Tibial artery (tissue), 4 donors: Measurements from ENCODE around the gene ZMIZ1.

Experiments
- DNase-seq, 2 donors: peaks; one replicate each; pipeline ENCODE4 v3.0.0-alpha.2; 2019
- H3K27ac ChIP-seq, 2 donors: fragments of 200-600 bp; sonication (generic) in 1 of 2; 1 replicate in 1 of 2; 2 replicates in 1 of 2; pipeline ENCODE4 v1.5.1; 2018 to 2019; ENCODE audit warnings: mild to moderate bottlenecking in 1 of 2
- H3K27me3 ChIP-seq, 2 donors: fragments of 200-600 bp; sonication (generic) in 1 of 2; one replicate each; pipeline versions ENCODE4 v1.5.1 to v1.6.0; 2016 to 2019
- H3K36me3 ChIP-seq, 3 donors: fragments of 200-600 bp; sonication (generic) in 2 of 3; one replicate each; pipeline ENCODE4 v1.5.1; 2016 to 2019; ENCODE audit warnings: mild to moderate bottlenecking in 2 of 3
- H3K4me1 ChIP-seq, 4 donors: fragments of 200-600 bp; sonication (generic) in 2 of 4; 1 replicate in 3 of 4; 2 replicates in 1 of 4; pipeline ENCODE4 v1.5.1; 2016 to 2019
- H3K4me3 ChIP-seq, 2 donors: fragments of 200-600 bp; sonication (generic) in 1 of 2; 1 replicate in 1 of 2; 2 replicates in 1 of 2; pipeline ENCODE4 v1.5.1; 2018 to 2019; ENCODE audit warnings: mild to moderate bottlenecking in 2 of 2
- H3K9me3 ChIP-seq, 3 donors: fragments of 200-600 bp; sonication (generic) in 1 of 3; one replicate each; pipeline ENCODE4 v1.5.1; 2016 to 2019
- CTCF ChIP-seq, 2 experiments: fragments of 200-600 bp in 1 of 2; fragments of 450-650 bp in 1 of 2; IDR thresholded peaks; one replicate each; pipeline ENCODE4 v1.5.1; 2017 to 2019; ENCODE audit warnings: antibody characterized with exemption in 2 of 2, mild to moderate bottlenecking in 1 of 2, moderate library complexity in 1 of 2
- intact Hi-C: fragments of 100-400 bp; cut with DNase I; formaldehyde crosslinking; loops from one replicate; pipeline ENCODE4 v1.15.0; 2023; ENCODE audit warnings: low total_unique reads

The ZMIZ1 gene

GRCh38 chr10:79181227-79181626 lies 112.5 kb downstream of the ZMIZ1 start:
- Histone ChIP-seq H3K27me3 (no peaks in the 10 kb centered on the region), H3K27ac (peak overlapping the region in 1 of 2 donors; percentile 9), H3K4me3 (no peak overlapping the region), H3K4me1 (peaks cover 0 to 87% (median 54%) of the 10 kb centered on the region in 4 donors), H3K9me3 (no peaks in the 10 kb centered on the region), H3K36me3 (peaks cover 0 to 8% (median 6%) of the 10 kb centered on the region in 3 donors)
- no peak for DNase-seq
- intact Hi-C loops, result no loop called here
- no peak for TF ChIP-seq CTCF (IDR thresholded peaks at IDR 0.05)

DNA sequence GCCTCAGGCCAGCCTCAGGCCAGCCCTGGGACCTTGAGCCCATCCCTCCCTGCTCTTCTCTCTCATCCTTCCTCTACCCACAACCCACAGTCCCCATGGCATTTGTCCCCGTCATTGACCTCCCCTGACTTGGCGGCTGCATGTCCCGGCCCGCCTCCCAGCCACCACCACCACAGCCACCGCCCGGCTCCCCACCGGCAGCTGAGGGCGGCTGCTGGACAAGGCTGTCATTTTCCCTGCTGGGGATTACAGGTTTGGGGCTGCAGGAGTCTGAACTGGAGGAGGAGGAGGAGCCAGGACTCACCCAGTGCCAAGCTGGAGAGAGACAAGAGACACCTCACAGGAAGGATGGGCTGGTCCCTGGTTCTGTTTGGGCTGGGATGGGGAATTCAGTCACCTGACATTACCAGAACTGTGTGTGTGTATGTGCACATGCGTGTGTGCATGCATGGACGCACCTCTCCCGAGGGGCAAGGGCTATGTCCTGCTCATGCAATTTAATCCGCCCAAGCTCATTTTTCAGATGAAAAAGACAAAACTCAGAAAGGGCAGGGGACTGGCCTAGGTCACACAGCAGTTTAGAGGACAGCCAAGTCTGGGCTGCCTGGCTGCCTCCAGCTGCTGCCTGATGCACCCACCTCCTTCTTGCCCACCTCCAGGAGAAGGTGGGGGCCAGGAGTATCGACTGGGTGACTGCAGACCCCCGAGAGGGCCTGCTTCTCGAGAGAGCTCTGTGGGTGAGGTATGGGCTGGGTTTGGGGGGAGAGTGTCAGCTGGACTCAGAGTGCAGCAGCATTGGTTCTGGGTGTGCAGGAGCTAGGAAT lies 113.1 kb downstream of the ZMIZ1 start:
- no peak for TF ChIP-seq CTCF (IDR thresholded peaks at IDR 0.05)
- H3K4me1 ChIP-seq, result peaks cover 0 to 81% (median 48%) of the 10 kb centered on the region in 4 donors
- peak overlapping the region; percentile 9 to 13 for H3K27ac ChIP-seq
- intact Hi-C loops, result no loop called here
- H3K9me3 ChIP-seq, result no peaks in the 10 kb centered on the region
- no peak for DNase-seq
- H3K27me3 ChIP-seq, result no peaks in the 10 kb centered on the region
- H3K4me3 ChIP-seq, result no peak overlapping the region
- H3K36me3 ChIP-seq, result peaks cover 0 to 10% (median 8%) of the 10 kb centered on the region in 3 donors

GRCh38 chr10:79182781-79183467 lies 114.2 kb downstream of the ZMIZ1 start:
- Histone ChIP-seq H3K27me3 (no peaks in the 10 kb centered on the region), H3K4me3 (no peak overlapping the region), H3K36me3 (peaks cover 0 to 17% (median 15%) of the 10 kb centered on the region in 3 donors), H3K9me3 (no peaks in the 10 kb centered on the region), H3K27ac (peak overlapping the region; percentile 13), H3K4me1 (peaks cover 0 to 70% (median 42%) of the 10 kb centered on the region in 4 donors)
- DNase-seq, result no peak
- no peak for TF ChIP-seq CTCF (IDR thresholded peaks at IDR 0.05)
- intact Hi-C loops, result no loop called here

- Histone ChIP-seq H3K9me3 (no peaks in the 10 kb centered on the region), H3K4me1 (peaks cover 0 to 68% (median 41%) of the 10 kb centered on the region in 4 donors), H3K27ac (peak overlapping the region; percentile 13 to 30), H3K27me3 (no peaks in the 10 kb centered on the region), H3K36me3 (peaks cover 0 to 17% (median 15%) of the 10 kb centered on the region in 3 donors), H3K4me3 (no peak overlapping the region)
- DNase-seq, result no peak
- intact Hi-C loops, result no loop called here
- no peak for TF ChIP-seq CTCF (IDR thresholded peaks at IDR 0.05)
Measured at GRCh38 chr10:79183468-79183865, 114.7 kb downstream of the ZMIZ1 start.

GRCh38 chr10:79184145-79184625 lies 115.4 kb downstream of the ZMIZ1 start:
- H3K9me3 ChIP-seq, result no peaks in the 10 kb centered on the region
- no peak for DNase-seq
- intact Hi-C loops, result no loop called here
- peak overlapping the region; percentile 30 to 46 for H3K27ac ChIP-seq
- no peak for TF ChIP-seq CTCF (IDR thresholded peaks at IDR 0.05)
- H3K27me3 ChIP-seq, result no peaks in the 10 kb centered on the region
- H3K4me3 ChIP-seq, result no peak overlapping the region
- peaks cover 0 to 66% (median 37%) of the 10 kb centered on the region in 4 donors for H3K4me1 ChIP-seq
- H3K36me3 ChIP-seq, result peaks cover 0 to 23% (median 11%) of the 10 kb centered on the region in 3 donors
